H9 (cell line): ENCODE measurements around the gene IL6ST. TPM values are rescaled to one million over a fixed set of nuclear protein-coding genes. Genes with fewer than 3 reads are reported as not detected.

Experiments
- DNase-seq: peaks from one replicate; pipeline ENCODE4 v3.0.0-alpha.2; 2017
- H2AFZ ChIP-seq: one replicate; pipeline ENCODE4 v1.6.1; 2013; ENCODE audit warnings: mild to moderate bottlenecking, low read length, control low read depth, moderate library complexity
- H2AK5ac ChIP-seq: 2 replicates; pipeline ENCODE4 v1.6.1; 2013; ENCODE audit warnings: low read length, control low read depth, mixed read lengths; ENCODE audit not compliant: insufficient read length
- H2BK120ac ChIP-seq: one replicate; pipeline ENCODE4 v1.6.1; 2013; ENCODE audit warnings: low read depth, mild to moderate bottlenecking, low read length, control low read depth, inconsistent platforms; ENCODE audit not compliant: poor library complexity, severe bottlenecking
- H2BK12ac ChIP-seq: 2 replicates; pipeline ENCODE4 v1.6.1; 2013; ENCODE audit warnings: low read length, control low read depth, mixed read lengths, low read depth; ENCODE audit not compliant: insufficient read length
- H2BK15ac ChIP-seq: 2 replicates; pipeline ENCODE4 v1.6.1; 2013; ENCODE audit warnings: low read depth, low read length, control low read depth
- H2BK20ac ChIP-seq: one replicate; pipeline ENCODE4 v1.6.1; 2013; ENCODE audit warnings: low read depth, mild to moderate bottlenecking, low read length, control low read depth, inconsistent platforms; ENCODE audit not compliant: poor library complexity, severe bottlenecking
- H2BK5ac ChIP-seq: 2 replicates; pipeline ENCODE4 v1.6.1; 2013; ENCODE audit warnings: low read length, control low read depth, mixed read lengths; ENCODE audit not compliant: insufficient read length
- H3K14ac ChIP-seq: 2 replicates; pipeline ENCODE4 v1.6.1; 2013; ENCODE audit warnings: low read length, control low read depth; ENCODE audit not compliant: insufficient read depth
- H3K18ac ChIP-seq: 2 replicates; pipeline ENCODE4 v1.6.1; 2013; ENCODE audit warnings: low read depth, mild to moderate bottlenecking, mixed read lengths, low read length, control low read depth; ENCODE audit not compliant: insufficient read length
- H3K23ac ChIP-seq: 2 replicates; pipeline ENCODE4 v1.6.1; 2013; ENCODE audit warnings: low read length, control low read depth, mixed read lengths, low read depth; ENCODE audit not compliant: insufficient read length
- H3K23me2 ChIP-seq: 2 replicates; pipeline ENCODE4 v1.6.1; 2013; ENCODE audit warnings: low read depth, mild to moderate bottlenecking, mixed read lengths, low read length, control low read depth; ENCODE audit not compliant: insufficient read length, poor library complexity, severe bottlenecking
- H3K27ac ChIP-seq: 2 replicates; pipeline ENCODE4 v1.5.1; 2013; ENCODE audit warnings: low read length, control low read depth, mixed read lengths, low read depth; ENCODE audit not compliant: insufficient read length
- H3K27me3 ChIP-seq: 2 replicates; pipeline ENCODE4 v1.6.1; 2013; ENCODE audit warnings: low read length, control low read depth, inconsistent platforms; ENCODE audit not compliant: insufficient read depth
- H3K4ac ChIP-seq: 2 replicates; pipeline ENCODE4 v1.6.1; 2013; ENCODE audit warnings: low read depth, mild to moderate bottlenecking, control low read depth, inconsistent platforms, low read length, moderate library complexity
- H3K4me1 ChIP-seq: 2 replicates; pipeline ENCODE4 v1.6.1; 2013; ENCODE audit warnings: low read length, control low read depth, inconsistent platforms; ENCODE audit not compliant: insufficient read depth
- H3K4me2 ChIP-seq: 2 replicates; pipeline ENCODE4 v1.6.1; 2013; ENCODE audit warnings: low read length, control low read depth, mixed read lengths; ENCODE audit not compliant: insufficient read length, insufficient read depth
- H3K56ac ChIP-seq: 2 replicates; pipeline ENCODE4 v1.6.1; 2013; ENCODE audit warnings: low read depth, mild to moderate bottlenecking, mixed read lengths, low read length, control low read depth; ENCODE audit not compliant: insufficient read length
- H3K79me1 ChIP-seq: 2 replicates; pipeline ENCODE4 v1.6.1; 2013; ENCODE audit warnings: low read depth, mild to moderate bottlenecking, moderate library complexity, low read length, control low read depth, inconsistent platforms; ENCODE audit not compliant: insufficient read depth, poor library complexity, severe bottlenecking
- H3K79me2 ChIP-seq: 2 replicates; pipeline ENCODE4 v1.6.1; 2013; ENCODE audit warnings: low read length, control low read depth, inconsistent platforms; ENCODE audit not compliant: insufficient read depth
- H3K9ac ChIP-seq: 2 replicates; pipeline ENCODE4 v1.6.1; 2013; ENCODE audit warnings: low read length, control low read depth, mixed read lengths; ENCODE audit not compliant: insufficient read length; ENCODE audit errors: extremely low read depth
- H3K9me3 ChIP-seq: one replicate; pipeline ENCODE4 v1.6.1; 2013; ENCODE audit warnings: low read depth, low read length, inconsistent platforms; ENCODE audit not compliant: control insufficient read depth
- H3T11ph ChIP-seq: one replicate; pipeline ENCODE4 v1.6.1; 2013; ENCODE audit warnings: mild to moderate bottlenecking, low read length, control low read depth, inconsistent platforms
- H4K20me1 ChIP-seq: one replicate; pipeline ENCODE4 v1.6.1; 2013; ENCODE audit not compliant: control insufficient read depth, insufficient read length, insufficient read depth
- H4K5ac ChIP-seq: 2 replicates; pipeline ENCODE4 v1.6.1; 2013; ENCODE audit warnings: low read depth, mild to moderate bottlenecking, mixed read lengths, low read length, control low read depth; ENCODE audit not compliant: insufficient read length
- H4K8ac ChIP-seq: replicated peaks from 2 replicates; pipeline ENCODE4 v1.6.1; 2013; ENCODE audit warnings: low read length, control low read depth, mixed read lengths, low read depth; ENCODE audit not compliant: insufficient read length
- H4K91ac ChIP-seq: 2 replicates; pipeline ENCODE4 v1.6.1; 2013; ENCODE audit warnings: low read depth, mild to moderate bottlenecking, moderate library complexity, mixed read lengths, low read length, control low read depth; ENCODE audit not compliant: insufficient read length
- H3K27ac Mint-ChIP-seq, 3 experiments: 2 replicates in 2 of 3; 3 replicates in 1 of 3; pipeline ENCODE4 v1.8.0; 2020 to 2021; ENCODE audit warnings: mixed read lengths in 3 of 3, mild to moderate bottlenecking in 1 of 3, moderate library complexity in 1 of 3
- H3K27me3 Mint-ChIP-seq: 2 replicates; pipeline ENCODE4 v1.8.0; 2021; ENCODE audit warnings: low read depth, mild to moderate bottlenecking, moderate library complexity, mixed read lengths
- H3K36me3 Mint-ChIP-seq, 3 experiments: 2 replicates in 2 of 3; 3 replicates in 1 of 3; pipeline ENCODE4 v1.8.0; 2020 to 2021; ENCODE audit warnings: low read depth in 3 of 3, mixed read lengths in 3 of 3; ENCODE audit not compliant: insufficient read depth in 1 of 3
- H3K4me1 Mint-ChIP-seq, 2 experiments: 2 replicates each; pipeline ENCODE4 v1.8.0; 2020; ENCODE audit warnings: mixed read lengths in 2 of 2
- H3K4me3 Mint-ChIP-seq, 2 experiments: 2 replicates in 1 of 2; 3 replicates in 1 of 2; pipeline ENCODE4 v1.8.0; 2020 to 2021; ENCODE audit warnings: mild to moderate bottlenecking in 2 of 2, mixed read lengths in 2 of 2, moderate library complexity in 1 of 2
- H3K9me3 Mint-ChIP-seq, 2 experiments: 2 replicates in 1 of 2; 3 replicates in 1 of 2; pipeline ENCODE4 v1.8.0; 2020; ENCODE audit warnings: mild to moderate bottlenecking in 2 of 2, mixed read lengths in 2 of 2, moderate library complexity in 1 of 2
- WGBS: extraction: QIAGEN DNeasy Blood & Tissue Kit; methylation state at CpG from one replicate; pipeline ENCODE4 v1.1.7; 2013; ENCODE audit warnings: missing lambda C conversion rate, low lambda C conversion rate, mixed read lengths; ENCODE audit not compliant: insufficient read length; ENCODE audit errors: extremely low coverage; 5-methylcytosine and 5-hydroxymethylcytosine counted together
- total RNA-seq: library from RNA; stranded (reverse); gene quantifications from 2 replicates; pipeline ENCODE4 v1.2.1, GENCODE V29; 2021
- TF ChIP-seq, protein P1 (sequence below): fragments of 200-600 bp; sonication (generic); conservative IDR thresholded peaks from 3 replicates; pipeline ENCODE4 v1.8.0; 2021; ENCODE audit warnings: antibody characterized with exemption, mild to moderate bottlenecking

The IL6ST gene
- total RNA-seq, 1 experiment from 2014 or later: 11.1 TPM

DNA sequence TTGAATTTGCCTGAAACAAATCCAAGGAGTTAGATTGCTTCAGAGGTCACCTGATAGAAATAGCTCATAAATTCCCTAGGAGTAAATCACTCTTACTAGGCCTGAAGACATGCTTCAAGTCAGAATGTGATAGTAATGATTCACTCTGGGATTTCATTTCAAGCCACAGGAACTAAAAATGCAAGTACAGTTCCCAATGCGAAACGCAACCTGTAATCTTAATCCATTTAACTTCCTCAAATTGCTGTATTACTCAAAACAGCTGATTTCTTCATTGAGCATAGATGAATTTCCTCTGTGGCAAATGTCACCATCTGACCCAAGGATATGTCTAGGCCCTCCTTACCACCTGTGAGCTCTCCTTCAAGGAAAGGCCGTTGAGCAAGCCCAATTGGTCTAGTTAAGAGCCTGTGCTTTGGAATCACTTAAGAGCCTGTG, 32.1 kb upstream of the IL6ST start:
- H2AK5ac ChIP-seq: no peak overlapping the region
- H3K18ac ChIP-seq: no peak overlapping the region
- no peak overlapping the region for H3K27ac Mint-ChIP-seq
- H3K14ac ChIP-seq: no peak overlapping the region
- H2AFZ ChIP-seq: no peak overlapping the region
- no peak overlapping the region for H3K56ac ChIP-seq
- no peaks in the 10 kb centered on the region for H3K9me3 Mint-ChIP-seq
- H3K9ac ChIP-seq: no peak overlapping the region
- H2BK15ac ChIP-seq: no peak overlapping the region
- no peak overlapping the region for H3K23ac ChIP-seq
- H3K27ac ChIP-seq: no peak overlapping the region
- H3K4ac ChIP-seq: no peak overlapping the region
- no peak overlapping the region for H3K4me3 Mint-ChIP-seq
- H4K8ac ChIP-seq: no peak overlapping the region
- no peak overlapping the region for H3T11ph ChIP-seq
- no peak overlapping the region for H2BK20ac ChIP-seq
- H3K79me2 ChIP-seq: no peaks in the 10 kb centered on the region
- no peaks in the 10 kb centered on the region for H3K23me2 ChIP-seq
- H3K4me1 ChIP-seq: no peaks in the 10 kb centered on the region
- no peaks in the 10 kb centered on the region for H3K27me3 ChIP-seq
- WGBS: no CpG with 5 or more reads among the region's 3 CpGs
- TF ChIP-seq, protein P1, sequence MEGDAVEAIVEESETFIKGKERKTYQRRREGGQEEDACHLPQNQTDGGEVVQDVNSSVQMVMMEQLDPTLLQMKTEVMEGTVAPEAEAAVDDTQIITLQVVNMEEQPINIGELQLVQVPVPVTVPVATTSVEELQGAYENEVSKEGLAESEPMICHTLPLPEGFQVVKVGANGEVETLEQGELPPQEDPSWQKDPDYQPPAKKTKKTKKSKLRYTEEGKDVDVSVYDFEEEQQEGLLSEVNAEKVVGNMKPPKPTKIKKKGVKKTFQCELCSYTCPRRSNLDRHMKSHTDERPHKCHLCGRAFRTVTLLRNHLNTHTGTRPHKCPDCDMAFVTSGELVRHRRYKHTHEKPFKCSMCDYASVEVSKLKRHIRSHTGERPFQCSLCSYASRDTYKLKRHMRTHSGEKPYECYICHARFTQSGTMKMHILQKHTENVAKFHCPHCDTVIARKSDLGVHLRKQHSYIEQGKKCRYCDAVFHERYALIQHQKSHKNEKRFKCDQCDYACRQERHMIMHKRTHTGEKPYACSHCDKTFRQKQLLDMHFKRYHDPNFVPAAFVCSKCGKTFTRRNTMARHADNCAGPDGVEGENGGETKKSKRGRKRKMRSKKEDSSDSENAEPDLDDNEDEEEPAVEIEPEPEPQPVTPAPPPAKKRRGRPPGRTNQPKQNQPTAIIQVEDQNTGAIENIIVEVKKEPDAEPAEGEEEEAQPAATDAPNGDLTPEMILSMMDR: no peak
- H3K4me2 ChIP-seq: no peak overlapping the region
- no peaks in the 10 kb centered on the region for H3K4me1 Mint-ChIP-seq
- H3K9me3 ChIP-seq: no peaks in the 10 kb centered on the region
- no peak overlapping the region for H2BK12ac ChIP-seq
- H4K91ac ChIP-seq: no peak overlapping the region
- H2BK120ac ChIP-seq: no peak overlapping the region
- no peak for DNase-seq
- no peaks in the 10 kb centered on the region for H3K36me3 Mint-ChIP-seq
- no peaks in the 10 kb centered on the region for H3K79me1 ChIP-seq
- no peaks in the 10 kb centered on the region for H4K20me1 ChIP-seq
- no peak overlapping the region for H2BK5ac ChIP-seq
- H3K27me3 Mint-ChIP-seq: no peaks in the 10 kb centered on the region
- no peak overlapping the region for H4K5ac ChIP-seq
